HG02970 (cell line): ENCODE results near the gene MGA.

ENCODE experiments used
- ATAC-seq: cut with Tn5 transposase; IDR thresholded peaks from one replicate; pipeline ENCODE4 v1.9.1; 2021; ENCODE audit warnings: mild to moderate bottlenecking, moderate library complexity, moderate number of reproducible peaks; ENCODE audit not compliant: unreplicated experiment, low FRiP score

The MGA gene

DNA sequence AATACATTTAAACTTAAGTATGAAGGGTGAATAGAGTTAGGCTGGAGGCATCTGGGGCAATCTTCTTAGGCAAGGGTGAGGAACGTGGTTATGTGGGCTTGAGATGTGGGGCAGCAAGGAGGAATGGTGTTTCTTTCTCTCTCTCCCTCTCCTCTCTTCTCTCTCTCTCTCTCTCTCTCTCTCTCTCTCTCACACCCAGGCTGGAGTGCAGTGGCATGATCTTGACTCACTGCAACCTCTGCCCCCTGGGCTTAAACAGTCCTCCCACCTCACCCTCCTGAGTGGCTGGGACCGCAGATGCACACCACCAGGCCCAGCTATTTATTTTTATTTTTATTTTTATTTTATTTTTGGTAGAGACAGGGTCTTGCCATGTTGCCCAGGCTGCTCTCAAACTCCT lies 4.0 kb upstream of the MGA start:
- no peak for ATAC-seq

DNA sequence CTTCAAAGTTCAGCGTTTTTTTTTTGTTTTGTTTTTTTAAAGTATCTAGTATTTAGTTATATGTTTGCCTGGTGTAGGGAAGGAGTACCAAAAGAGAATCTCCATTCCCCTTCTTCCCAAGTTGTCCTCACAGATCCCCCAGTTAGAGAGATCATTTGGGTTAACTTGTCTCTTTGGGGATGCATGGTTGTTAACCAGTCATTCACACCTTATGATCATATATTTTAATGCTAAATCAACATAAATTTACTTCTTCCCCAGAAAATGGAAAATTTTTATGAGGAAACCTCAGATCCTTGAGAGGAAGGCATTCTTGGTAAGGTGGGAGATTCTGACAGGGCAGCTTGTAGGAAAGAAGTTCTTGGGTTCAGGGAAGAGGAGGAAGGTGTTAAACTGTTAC lies 1.5 kb upstream of the MGA start:
- ATAC-seq: no peak

DNA sequence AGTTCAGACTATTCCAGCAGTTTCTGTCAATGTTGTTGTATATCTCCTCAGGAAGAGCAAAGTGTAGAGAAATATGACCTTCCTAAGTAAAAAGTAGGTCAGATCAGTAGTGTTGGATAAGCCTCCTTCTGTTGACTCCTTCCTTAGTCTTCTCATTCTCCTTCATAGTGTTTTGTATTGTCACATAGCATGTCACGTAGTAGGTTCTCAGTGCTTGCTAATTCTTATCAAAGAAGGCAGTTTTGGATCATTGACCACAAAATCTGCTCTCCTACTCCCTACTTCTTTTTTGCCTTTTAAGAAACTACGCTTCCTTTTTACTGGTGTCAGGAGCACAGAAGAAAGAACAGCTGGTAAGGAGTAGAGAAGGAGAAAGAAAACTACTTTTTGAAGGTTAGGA lies 1.0 kb upstream of the MGA start:
- ATAC-seq: no peak

DNA sequence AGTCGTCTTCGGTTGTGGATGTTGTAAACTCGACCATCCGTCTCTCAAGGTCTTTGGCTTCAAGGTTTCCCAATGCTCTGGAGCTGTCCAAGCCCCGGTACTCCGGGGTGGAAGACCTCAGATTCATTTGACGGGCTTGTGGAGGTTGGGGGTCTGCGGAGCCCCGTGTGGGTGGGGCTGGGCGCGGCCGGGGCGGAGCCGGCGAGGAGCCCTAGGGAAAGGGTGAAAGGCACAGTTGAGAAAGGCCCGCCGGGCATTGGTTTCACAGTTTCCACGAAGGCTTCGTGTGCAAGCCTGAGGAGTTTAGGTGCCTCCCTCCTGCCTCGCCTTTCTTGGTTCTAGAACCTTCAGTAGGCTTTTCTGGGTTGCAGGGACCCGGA lies 360 bp upstream of the MGA start:
- peak; percentile 2 for ATAC-seq

DNA sequence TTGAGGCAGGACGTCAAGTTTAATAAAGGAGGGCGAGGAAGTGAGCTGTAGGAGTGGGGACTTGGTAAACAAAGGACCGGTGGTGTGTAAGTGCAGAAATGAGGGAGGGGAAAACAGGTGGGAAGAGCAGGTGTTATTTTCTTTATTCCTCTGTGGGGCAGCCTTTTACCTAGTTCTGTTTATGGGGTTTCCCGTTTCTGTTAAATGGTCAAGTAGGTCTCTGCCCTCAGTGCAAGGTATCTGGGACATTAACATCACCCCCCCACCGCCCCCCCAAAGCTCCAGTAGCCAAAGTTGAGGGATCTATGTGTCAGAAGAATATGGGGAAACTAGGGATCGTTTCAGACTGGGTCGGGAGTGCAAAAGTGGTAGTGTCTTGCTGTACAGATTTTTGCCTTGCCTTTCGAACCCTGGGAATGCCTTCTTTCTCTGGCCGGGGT lies 893 bp downstream of the MGA start:
- ATAC-seq: no peak

DNA sequence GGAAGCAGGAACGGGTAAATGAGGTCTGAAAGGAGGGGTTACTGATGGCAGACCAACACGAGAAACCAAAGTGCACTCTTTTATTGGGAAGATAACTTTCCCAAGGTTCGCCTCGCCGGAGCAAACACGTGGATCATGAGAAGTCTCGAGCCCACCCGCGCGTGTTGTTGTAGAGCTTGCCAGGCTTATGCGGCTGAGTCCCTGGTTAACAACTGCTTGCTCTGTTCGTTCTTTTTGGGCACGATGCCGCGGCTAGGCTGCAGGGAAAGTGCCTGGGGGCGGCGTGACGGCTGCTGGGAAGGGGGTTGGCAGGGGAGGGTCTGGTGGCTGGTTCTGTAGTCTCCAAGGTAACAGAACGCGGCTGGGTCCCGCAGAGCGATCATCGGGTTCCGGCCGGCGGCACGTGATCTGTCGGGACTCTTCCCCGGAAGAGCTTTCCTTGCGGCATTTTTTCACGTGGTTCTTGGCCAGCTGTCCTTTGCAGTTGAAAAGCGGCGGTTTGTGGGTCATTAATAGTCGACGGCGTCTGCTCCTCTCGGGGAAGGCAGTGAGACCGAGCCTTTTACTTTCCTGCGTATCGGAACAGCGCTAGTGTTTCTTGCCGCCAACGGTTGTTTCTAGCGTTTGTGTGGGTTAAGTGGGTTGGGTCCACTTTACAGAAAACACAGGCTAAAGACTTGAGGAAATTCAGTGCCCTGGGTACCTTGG lies 1.5 kb downstream of the MGA start:
- peak; percentile 34 for ATAC-seq

DNA sequence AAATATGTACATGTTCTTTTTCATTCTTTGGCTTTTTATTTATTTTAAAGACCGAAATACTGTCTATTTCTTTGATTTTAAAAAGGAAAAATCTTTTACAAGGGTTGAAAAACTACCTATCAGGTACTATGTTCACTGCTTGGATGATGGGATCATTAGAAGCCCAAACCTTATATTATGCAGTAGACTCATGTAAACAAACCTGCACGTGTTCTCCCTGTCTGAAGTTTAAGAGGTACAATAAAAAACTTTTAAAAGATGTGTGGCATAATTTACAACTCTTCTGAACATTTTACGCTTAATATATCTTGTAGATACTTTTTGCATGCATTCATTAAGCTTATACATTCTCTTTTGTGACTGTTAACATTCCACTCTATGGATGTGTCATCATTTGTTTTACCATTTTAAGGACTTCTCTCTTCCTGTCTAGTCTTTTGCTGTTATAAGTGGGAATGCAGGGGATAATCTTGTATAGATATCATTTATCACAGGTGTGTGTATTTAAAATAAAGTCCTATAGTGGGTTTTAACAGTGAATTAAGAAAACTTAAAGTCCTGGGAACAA lies 6.2 kb downstream of the MGA start:
- ATAC-seq: no peak

DNA sequence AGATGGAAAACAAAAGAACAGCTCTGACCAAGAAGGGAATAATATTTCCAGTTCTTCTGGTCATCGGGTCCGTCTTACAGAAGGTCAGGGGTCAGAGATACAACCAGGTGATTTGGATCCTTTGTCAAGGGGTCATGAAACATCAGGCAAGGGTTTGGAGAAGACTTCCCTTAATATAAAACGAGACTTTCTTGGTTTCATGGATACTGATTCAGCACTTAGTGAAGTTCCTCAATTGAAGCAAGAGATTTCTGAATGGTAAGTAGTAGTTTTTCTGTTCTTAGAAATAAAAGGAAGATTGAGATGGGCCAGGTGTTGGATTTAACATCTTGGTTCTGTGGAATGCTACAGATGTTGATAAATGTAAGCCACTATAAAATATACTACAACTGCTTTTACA lies 9.5 kb downstream of the MGA start:
- ATAC-seq: no peak

DNA sequence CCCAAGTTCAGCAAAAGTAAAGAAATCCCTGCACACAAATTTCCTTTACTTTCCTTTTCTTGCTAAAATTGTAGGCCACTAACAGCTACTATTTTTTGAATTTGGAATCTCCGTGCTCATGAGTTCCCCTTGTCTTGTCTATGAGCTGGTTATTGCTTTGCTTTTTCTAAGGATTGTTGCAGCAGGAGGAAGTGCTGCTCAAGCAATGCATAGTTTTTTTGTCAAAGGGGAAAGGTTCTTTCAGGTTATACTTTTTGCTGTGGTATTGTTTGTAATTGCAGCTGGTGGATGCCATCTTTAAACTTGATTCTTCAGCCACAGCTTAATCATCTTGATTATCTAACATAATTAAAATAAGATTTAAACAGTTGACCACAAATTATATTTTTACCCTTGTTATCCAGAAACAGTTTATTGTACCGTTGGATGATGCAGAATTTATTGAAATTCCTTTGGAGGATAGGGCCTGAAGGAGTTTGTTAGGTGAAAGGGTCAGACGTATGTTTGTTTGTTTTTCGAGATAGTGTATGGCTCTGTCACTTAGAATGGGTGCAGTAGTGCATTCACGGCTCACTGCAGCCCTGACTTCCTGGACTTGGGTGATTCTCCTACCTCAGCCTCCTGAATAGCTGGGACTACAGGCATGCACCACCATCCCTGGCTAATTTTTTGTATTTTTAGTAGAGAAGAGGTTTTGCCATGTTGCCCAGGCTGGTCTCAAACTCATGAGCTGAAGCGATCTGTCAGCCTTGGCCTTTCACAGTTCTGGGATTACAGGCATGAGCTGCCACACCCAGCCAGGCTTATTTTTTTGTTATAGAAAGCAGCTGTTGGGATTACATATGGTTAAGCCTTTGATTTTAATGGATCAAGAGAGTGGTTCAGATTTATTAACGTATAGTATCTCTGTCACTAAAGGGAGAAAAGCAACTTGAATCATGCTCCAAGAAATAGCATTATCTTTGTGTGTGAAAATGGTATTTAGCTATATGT lies 11.7 kb downstream of the MGA start:
- ATAC-seq: no peak

DNA sequence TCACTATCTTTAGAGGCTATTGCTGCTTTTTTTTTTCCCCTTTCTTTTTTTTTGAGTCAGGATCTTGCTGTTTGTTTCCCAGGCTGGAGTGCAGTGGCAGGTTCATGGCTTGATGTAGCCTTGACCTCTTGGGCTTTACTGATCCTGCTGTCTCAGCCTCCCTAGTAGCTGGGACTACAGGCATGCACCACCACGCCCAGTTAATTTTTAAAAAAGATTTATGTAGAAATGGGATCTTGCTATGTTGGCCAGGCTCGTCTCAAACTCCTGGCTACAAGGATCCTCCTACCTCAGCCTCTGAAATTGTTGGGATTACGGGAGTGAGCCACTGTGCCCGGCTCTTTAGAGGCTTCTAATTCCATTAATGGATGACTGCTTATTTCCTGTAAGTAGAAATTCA lies 15.1 kb downstream of the MGA start:
- no peak for ATAC-seq

DNA sequence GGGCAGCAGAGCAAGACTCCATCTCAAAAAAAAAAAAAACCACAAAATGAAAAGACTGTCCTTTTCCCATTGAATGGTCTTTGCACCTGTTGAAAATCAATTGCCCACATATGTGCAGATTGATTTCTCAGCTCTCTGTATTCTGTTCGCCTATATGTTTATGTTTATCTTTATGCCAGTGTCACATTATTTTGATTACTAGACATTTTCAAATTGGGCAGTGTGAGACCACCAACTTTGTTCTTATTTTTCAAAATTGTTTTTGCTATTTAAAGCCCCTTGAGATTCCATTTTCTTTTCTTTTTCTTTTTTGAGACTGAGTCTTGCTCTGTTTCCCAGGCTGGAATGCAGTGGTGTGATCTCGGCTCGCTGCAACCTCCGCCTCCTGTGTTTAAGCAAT lies 18.5 kb downstream of the MGA start:
- ATAC-seq: no peak

DNA sequence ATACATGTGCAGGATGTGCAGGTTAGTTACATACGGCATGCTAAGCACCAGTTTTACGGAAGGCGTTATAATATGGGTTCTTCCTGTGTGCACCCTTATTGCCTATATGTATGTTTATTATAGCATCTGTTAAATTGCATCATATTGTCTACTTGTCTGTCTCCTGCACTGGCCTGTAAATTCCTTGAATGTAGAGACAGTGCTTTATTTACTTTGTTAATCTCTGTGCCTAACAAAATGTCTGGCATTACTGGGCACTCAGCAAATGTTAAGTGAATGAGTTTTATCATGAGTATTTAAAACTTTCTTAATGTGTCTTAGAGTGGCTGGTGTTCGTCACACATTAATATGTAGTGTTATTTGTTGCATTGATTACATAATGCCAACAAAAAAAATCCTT lies 23.8 kb downstream of the MGA start:
- no peak for ATAC-seq

DNA sequence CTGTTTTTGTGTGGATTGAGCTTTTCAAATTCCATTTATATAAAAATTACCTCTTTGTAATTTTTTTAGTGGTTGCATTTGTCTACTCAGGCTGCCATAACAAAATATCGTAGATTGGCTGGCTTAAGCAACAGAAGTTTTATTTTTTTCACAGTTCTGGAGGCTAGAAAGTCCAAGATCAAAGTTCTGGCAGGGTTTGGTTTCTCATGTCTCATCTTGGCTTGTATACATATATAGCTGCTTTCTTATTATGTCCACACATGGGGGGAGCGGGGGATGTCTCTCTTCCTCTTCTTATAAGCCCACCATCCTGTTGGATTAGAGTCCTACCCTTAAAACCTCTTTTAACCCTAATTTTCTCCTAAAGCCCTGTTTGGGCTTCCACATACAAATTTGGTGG lies 28.5 kb downstream of the MGA start:
- ATAC-seq: no peak

DNA sequence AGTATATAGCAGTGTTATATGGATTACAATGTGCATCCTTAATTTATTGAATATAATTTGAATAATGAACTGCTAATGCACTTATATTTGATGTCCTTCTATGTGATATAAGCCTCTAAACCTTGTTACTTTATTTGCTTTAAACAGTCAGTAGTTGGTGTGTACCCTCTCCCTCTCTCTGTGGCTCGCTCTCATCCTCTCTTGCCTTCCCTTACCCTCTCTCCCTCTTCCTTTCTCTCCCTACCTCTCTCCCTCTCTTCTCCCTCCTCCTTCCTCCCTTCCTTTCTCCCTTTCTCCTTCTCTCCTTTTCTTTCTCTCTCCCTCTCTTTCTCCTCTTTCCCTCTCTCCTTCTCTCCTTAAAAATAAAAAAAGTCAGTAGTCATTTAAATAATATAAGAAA lies 28.9 kb downstream of the MGA start:
- no peak for ATAC-seq

DNA sequence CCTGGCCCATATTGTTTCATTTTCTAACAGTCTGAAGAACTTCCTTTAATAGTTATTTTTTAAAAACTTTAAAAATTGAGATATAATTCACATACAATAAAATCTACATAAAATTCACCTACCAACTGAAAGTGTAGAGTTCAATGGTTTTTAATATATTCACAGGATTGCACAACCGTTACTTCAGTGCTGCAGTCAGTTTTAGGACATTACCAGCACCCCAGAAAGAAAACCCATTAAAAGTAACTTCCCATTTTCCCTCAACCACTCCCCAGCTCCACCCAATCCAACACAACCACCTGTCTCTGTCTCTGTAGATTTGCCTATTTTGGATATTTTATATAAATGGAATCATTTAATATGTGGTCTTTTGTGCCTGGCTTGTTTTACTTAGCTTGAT lies 29.6 kb downstream of the MGA start:
- no peak for ATAC-seq

DNA sequence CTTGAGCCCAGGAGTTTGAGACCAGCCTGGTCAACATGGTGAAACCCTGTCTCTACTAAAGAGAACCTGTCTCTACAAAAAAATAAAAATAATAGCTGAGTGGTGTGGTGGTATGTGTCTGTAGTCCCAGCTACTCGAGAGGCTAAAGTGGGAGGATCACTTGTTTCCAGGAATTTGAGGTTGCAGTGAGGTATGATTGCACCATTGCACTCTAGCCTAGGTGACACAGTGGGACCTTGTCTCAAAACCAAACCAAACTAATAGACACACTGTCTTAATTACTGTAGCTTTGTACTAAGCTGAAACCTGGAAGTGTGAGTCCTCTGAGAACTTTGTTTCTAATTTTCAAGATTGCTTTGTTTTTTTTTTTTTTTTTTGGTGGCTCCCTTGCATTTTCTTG lies 30.4 kb downstream of the MGA start:
- no peak for ATAC-seq

DNA sequence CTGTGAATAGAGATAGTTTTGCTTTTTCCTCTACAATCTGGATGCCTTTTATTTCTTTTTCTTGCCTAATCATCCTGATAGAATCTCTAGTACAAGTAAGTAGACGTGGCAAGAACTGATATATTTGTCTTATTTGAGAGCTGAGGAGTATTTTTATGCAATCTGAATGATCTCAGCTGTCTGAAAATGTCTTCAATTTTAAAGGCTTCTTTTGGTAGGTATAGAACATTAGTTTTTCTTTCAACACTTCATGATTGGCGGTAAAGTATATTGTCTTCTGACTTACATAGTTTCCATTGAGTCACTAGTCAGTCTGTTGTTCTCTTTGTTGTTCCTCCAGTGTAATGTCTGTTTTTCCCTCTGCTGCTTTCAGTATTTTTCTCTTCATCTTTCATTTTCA lies 31.3 kb downstream of the MGA start:
- ATAC-seq: no peak

DNA sequence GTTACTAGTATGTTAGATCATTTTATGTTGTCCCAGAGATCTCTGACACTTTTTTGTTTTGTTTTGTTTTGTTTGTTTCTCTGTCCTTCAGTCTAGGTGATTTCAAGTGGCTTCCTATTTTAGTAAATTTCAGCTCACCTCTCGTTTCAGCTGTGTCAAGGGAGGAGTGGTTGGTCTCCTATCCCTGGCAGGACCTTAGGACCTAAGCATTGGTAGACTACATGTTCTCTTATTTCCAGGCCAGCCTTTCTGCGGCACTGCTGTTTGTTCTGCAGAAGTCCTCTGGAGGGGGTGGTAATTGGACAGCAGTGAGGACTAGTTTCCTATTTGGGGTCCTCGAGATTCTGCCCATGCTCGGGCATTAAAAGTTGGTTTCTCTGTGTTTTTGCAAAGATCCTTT lies 31.8 kb downstream of the MGA start:
- no peak for ATAC-seq

DNA sequence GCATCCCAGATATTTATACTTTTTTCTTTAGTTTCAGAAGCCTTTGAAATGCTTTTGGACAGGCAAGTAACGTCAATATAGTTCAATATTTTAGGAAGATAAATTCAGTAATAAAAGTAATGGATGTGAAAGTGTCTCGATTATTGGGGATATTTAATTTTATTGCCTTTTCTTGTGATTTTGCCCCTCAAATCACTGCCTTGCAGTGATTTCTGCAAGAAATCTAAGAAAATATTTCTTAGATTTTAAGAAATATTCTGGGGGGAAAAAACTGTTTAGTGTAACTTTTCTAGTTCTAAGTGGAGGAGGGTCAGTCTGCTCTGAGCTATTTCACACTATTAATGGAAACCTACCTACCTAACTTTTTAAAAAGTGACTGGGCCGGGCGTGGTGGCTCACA lies 33.6 kb downstream of the MGA start:
- ATAC-seq: no peak

DNA sequence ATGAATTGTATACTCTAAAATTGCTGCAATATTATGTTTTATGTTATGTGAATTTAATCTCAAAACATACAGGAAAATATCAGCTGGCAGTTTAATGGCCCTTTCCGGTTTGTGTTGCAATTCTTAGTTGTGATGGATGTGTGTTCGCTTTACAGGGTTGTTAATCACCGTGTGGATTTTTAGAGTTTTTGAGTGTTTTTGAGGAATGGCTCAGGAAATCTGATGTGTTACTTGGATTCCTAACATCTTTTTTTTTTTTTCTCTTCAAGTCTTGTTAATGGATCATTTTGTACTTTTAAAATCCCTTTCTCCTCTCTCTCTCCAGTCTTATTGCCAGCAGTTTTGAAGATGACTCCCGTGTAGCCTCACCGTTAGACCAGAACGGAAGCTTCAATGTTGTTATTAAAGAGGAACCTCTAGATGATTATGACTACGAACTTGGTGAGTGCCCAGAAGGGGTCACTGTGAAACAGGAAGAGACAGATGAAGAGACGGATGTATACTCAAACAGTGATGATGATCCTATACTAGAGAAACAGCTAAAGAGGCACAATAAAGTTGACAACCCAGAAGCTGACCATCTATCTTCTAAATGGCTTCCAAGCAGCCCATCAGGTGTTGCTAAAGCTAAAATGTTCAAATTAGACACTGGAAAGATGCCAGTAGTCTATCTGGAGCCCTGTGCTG lies 35.7 kb downstream of the MGA start:
- peak; percentile 82 for ATAC-seq

DNA sequence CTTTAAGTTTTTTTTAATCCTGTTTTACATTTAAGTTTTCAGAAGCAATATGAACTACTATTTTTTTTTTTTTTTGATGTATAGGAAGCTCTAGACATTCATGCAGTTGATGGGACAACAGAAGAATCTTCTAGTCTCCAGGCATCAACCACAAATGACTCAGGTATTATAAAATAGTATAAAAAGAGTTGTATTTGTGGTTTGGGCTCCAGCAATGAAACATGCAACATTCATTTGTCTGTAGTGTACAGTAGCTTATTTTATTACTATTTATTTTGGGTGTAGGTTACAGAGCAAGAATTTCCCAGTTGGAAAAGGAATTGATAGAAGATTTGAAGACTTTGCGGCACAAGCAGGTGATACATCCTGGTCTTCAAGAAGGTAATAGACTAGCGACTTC lies 38.6 kb downstream of the MGA start:
- ATAC-seq: no peak
